ENCODE measurements around the gene STUM.

- TF ChIP-seq CTCF (IDR thresholded peaks at IDR 0.05) (no peak), POLR2AphosphoS5 (IDR thresholded peaks at IDR 0.05) (no peak)
Measured at GRCh38 chr1:226574591-226575435, 26.2 kb downstream of the STUM start.

All from transverse colon (tissue), 4 donors.